NCI-H2196 (cell line): ENCODE results near the gene MYADML2.

ENCODE experiments used
- DNase-seq: peaks from one replicate; lab custom pipeline; 2025; ENCODE audit not compliant: unreplicated experiment; lab: John Stamatoyannopoulos, UW

MYADML2 gene

GRCh38 chr17:81940538-81941483, 6.2 kb downstream of the MYADML2 start:
- no peak for DNase-seq

DNA sequence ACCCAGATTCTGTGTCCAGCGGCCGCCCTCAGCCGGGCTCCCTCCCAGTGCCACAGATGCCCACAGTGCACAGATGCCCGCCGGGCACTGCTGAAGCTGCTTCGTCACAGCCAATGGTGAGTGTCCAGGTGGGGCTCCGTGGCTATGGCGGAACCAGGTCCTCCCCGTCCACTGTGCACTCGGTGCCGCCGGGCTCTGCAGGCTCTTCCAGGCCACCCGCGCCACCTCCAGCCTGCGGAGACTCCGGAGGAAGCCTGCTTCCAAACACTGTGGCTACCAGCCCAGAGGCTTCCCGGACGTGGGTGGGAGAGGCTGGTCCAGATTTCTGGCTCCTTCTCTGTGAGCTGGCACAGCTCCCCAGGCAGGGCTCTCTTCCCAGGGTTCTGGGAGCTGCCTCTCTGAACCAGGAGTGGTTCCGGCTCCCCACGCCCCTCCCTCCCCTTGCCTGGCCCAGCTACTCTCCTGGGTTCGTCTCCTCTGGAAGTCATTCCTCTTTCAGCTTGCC, 7.1 kb downstream of the MYADML2 start:
- DNase-seq, result no peak

DNA sequence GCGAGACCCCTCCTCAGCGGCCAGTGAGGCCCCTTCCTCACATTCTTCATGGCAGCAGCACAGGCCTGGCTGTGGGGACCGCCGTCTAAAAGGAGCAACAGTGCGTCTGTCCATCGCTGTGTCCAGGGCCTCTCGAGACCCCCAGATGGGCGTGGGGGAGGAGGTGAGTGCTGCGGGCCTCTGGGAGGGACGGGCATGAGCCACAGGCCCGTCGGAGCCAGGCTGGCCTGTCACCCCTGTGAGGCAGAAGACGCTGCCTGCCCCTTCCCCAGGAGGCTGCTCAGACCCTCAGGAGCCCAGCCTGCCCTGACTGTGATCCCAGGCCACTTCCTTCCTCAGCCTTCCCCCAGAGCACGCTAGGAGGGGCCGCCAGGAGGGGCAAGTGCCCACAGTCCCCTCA, 7.8 kb downstream of the MYADML2 start:
- DNase-seq, result no peak

DNA sequence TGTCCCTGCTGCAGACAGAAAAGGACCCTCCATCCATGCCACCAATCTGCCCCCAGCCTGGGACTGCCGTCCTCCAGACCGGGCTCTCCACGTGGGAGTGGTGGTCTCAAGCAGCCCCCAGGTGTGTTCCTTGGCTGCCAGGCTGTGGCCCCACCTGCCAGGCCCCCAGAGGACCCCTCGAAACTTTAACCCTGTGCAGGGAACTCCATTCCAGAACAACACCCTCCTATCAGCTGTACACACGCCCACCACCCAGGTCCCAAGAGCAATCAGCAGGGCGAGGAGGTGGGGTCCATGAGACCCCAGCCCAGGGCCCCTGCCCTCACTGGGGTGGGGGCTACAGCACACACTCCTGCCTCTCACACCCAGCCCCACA, 11.3 kb downstream of the MYADML2 start:
- DNase-seq, result no peak

DNA sequence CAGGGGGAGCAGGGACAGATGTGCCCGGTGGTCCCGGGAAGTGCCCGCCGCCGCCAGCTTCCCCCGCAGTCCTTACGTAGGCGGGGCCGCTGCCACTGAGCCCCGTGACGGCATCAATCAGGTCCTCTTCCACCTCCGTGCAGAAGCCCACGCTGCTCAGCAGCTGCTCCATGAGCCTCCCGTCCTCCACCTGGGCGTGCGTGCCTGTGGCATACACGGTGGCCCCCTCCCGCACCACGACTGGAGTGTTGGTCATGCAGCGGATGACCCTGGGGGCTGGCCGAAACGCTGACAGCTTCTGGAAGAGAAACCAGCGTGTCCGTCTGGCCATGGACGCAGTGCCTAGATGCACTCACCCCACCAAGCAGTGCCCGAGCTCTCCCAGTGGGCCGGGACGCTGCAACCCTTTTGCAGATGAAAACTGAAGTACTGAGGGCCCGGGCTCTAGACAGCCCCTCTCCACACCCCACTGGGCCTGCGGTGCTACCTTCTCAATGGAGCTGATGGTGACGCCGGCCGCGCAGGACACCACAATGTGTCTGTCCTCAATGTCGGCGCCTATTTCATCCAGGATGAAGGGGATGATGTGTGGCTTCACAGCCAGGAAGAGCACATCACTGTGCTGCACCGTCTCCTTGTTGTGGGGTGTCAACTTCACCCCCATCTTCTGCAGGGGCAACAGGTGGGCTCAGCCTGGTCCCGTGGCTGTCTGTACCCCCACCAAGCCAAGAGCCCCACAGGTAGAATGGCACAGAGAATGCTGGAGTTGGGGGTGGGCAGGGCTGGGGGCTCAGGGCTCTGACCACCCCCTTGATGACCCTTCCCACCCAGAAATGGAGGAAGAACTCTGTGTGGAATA, 12.0 kb downstream of the MYADML2 start:
- DNase-seq, result no peak

DNA sequence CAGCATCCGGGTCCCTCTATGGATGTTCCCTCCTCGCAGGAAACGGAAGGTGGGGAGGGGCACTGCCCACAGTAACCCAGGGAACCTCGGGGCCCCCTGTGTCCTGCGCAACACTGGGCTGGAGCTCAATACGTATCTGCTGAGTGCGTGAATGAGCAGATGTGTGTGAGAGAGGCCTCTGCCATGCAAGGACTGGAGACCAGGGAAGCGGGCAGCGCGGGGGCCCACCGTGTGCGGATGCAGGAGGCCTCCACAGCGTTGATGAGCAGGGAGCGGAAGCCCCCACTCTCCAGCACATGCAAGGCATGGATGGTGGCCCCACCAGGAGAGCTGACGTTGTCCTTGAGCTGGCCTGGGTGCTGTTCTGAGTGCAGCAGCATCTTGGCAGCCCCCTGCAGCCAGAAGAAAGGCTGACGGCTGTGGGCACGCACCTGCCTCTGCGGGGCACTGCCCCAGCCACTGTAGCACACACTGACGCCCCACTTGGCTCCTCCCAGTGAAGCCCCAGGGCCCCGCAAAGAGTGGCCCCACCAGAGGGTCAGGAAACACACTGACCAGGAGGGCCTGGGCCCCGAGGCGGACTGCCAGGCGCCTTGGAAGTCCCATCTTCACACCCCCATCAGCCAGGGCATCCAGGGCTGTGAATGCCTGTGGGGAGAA, 12.8 kb downstream of the MYADML2 start:
- DNase-seq, result no peak

- no peak for DNase-seq
Measured at GRCh38 chr17:81933178-81933699, 13.8 kb downstream of the MYADML2 start.

- DNase-seq, result no peak
Measured at GRCh38 chr17:81932333-81932983, 14.6 kb downstream of the MYADML2 start.

GRCh38 chr17:81931557-81932332, 15.3 kb downstream of the MYADML2 start:
- DNase-seq, result no peak

GRCh38 chr17:81931189-81931556, 15.9 kb downstream of the MYADML2 start:
- no peak for DNase-seq

- DNase-seq, result no peak
Measured at GRCh38 chr17:81930142-81931125, 16.6 kb downstream of the MYADML2 start.

DNA sequence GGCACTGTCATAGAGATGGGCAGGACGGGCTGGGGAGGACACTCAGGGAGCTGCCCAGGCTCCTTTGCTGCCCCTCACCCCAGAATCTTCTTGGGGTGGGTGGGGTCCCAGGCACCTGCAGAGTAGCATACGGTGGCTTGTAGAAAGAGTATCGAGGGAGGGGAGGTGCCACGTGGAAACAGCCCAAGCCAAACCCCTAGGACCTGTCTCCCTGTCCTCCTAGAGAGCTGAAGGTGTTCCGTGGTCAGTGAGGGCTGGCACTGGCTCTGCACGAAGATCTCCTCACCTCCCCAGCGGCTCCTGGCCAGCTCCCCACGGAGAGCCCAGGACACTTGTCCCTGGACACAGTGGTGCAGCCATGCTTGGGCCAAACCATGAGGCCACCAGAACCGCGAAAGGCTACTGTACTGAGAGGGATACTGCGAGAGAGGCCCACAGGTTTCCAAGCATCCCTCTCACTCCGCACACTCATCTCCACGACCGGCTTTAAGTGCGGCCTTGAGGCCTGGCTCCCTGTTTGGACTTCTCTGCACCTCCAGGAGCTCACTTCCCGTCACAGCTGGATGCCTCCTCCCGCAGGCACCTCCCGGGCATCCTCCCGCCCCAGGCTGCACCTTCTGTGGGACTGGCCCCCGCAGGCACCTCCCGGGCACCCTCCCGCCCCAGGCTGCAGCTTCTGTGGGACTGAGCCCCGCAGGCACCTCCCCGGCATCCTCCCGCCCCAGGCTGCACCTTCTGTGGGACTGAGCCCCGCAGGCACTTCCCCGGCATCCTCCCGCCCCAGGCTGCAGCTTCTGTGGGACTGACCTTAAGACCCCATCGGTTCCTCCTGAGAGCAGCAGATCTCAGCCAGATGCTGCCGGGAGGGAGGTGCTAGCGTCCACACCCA, 17.5 kb downstream of the MYADML2 start:
- no peak for DNase-seq

DNA sequence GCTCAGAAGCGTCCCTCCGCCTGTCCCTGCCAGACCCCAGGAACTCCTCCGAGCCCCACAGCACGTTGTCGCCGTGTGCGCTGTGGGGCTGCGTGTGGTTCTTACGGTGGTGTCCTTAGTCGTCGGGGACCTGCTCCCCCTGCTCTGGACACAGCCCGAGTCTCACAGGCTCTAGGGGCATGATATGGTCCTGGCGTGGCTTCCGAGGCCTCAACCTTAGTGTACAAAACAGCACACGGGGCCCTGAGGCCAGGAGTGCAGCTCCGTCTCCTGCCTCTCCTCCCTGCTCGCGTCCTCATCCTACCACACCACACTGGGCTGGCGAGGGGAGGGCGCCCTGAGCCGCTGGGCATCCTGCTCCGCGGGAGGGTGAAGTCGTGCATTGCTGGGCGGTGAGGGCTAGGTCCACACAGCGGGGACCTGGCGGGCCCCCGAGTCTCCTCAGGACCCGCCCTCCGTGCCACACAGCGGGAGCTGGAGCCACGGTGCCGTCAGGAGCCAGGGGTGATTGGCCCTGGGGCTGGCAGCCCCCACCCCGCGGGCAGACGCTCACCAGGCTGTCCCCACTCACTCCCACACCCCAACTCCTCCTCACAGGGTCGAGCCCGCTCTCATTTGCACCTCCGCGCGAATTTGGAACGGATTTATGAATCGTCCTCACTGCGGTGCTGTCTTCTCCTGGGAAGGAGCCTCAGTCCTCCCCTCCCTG, 18.3 kb downstream of the MYADML2 start:
- no peak for DNase-seq

DNA sequence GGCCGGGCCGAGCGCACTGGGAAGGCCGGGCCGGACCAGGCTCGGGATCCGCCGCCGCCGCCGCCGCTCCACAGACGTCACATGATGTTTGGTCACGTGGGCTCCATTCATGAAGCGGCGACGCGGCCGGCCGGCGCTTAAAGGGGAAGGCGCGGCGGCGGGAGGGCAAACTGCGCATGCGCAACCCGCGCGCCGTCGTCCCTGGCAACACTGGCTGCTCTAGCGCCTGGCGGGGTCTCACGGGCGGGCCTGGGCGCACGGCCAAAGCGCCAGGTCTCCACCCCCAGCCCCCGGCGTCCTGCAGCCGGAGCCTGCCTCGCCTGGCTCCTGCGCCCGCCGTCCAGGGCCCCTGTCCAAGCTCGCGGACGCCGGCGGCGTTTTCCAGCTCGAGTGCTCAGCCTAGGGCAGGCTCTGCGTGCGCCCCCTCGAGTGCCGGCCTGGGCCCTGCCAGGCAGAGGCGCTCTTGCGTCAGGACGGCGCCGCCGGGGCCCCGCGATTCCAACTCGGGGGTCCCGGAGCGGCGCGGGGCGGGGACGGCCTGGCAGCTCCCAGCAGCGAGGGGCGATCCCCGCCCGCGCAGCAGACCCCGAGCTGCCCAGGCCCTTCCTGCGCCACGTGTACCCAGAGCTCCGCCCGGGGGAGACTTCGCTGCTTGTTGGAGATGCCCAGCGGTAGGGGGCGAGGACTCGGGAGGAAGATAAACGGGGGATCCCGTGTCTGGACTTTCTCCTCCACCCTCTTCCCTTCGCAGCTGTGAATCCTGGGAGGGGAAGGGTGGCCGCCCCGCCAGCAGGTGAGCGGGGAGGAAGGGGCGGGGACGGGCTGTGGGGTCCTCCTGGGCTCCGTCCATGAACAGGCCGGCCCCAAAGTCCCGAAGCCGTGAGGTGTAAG, 19.1 kb downstream of the MYADML2 start, which contains the start of gene MAFG:
TSS of gene MAFG (minus strand) at position 83 of the 891 bp plus-strand sequence. CDS start 4,550 bp downstream, outside the sequence.
- peak; percentile 99 for DNase-seq

DNA sequence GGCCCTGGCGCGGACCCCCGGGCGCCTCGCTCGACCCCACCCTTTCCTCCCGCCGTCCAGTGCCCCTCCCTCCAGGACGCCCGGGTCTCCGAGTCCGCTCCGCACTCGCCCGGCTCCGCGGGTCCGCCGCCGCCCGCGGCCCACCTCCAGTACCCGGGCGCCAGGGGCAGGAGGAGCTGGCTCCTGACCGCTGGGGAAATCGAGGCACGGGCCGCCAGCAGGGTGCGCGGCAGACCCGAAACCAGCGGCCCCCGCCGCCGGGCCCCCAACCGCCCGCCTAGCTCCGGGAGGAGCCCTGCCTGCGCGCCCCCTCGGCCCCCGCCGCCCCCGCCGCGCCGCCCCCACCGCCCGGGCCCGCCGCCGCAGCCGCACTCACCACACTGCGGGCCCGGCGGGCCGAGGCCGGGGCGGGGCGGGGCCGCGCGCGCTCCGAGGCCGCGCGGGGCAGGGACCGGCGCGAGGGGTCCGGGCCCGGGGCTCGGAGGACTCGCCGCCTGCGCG, 19.8 kb downstream of the MYADML2 start:
- DNase-seq, result no peak
